ENCODE data around the gene LYST. TPM values are rescaled to one million over a fixed set of nuclear protein-coding genes. Genes with fewer than 3 reads are reported as not detected.

LYST gene
- total RNA-seq, 1 experiment from 2014 or later = 7.0 TPM

Other genes starting within 250 kb of the LYST start
- 6.1 and 28.7 TPM in 2 replicates for gene GNG4, start 217.1 kb downstream of the LYST start, total RNA-seq (2014; rRNA removed; shearing (Covaris generic); ENCODE audit: low replicate concordance)
- 10.8 and 14.4 TPM in 2 replicates for gene NID1, start 198.2 kb upstream of the LYST start, total RNA-seq (2014; rRNA removed; shearing (Covaris generic); ENCODE audit: low replicate concordance)

All from MG63 (cell line).